K562 (cell line): ENCODE results near the gene TCFL5. TPM values are rescaled to one million over a fixed set of nuclear protein-coding genes. Genes with fewer than 3 reads are reported as not detected.

ENCODE experiments used
- BDP1 ChIP-seq: IDR thresholded peaks from 3 replicates; pipeline ENCODE4 v1.6.1; 2011; ENCODE audit not compliant: insufficient read length, insufficient read depth
- ELF2 ChIP-seq: fragments of 250-450 bp; sonication (Bioruptor Pico); IDR thresholded peaks from 2 replicates; pipeline ENCODE4 v1.5.0; 2021; ENCODE audit warnings: mild to moderate bottlenecking
- EP400 ChIP-seq: fragments of 450-650 bp; IDR thresholded peaks from 2 replicates; pipeline ENCODE4 v1.6.1; 2017; ENCODE audit warnings: antibody characterized with exemption, mild to moderate bottlenecking, moderate library complexity
- HES1 ChIP-seq: fragments of 450-650 bp; IDR thresholded peaks from 2 replicates; pipeline ENCODE4 v1.6.1; 2016; ENCODE audit warnings: low read depth, mild to moderate bottlenecking, moderate library complexity
- HMGXB4 ChIP-seq: sonication (generic); formaldehyde crosslinking; IDR thresholded peaks from 2 replicates; pipeline ENCODE4 v1.8.1; 2023; ENCODE audit warnings: mild to moderate bottlenecking, missing genetic modification reagents
- MAFG ChIP-seq: fragments of 450-650 bp; conservative IDR thresholded peaks from 2 replicates; pipeline ENCODE4 v1.6.1; 2016; ENCODE audit warnings: missing genetic modification characterization, missing compliant biosample characterization
- MAZ ChIP-seq, 2 experiments: fragments of 450-650 bp in 1 of 2; sonication (generic) in 1 of 2; formaldehyde crosslinking; IDR thresholded peaks in 1 of 2; conservative IDR thresholded peaks in 1 of 2; 2 replicates each; pipeline versions ENCODE4 v1.4.0 to v1.5.0; 2020; ENCODE audit warnings: mild to moderate bottlenecking in 1 of 2, missing genetic modification reagents in 1 of 2
- MBD2 ChIP-seq: sonication (generic); IDR thresholded peaks from 2 replicates; pipeline ENCODE4 v1.6.1; 2016; ENCODE audit warnings: low read depth, borderline replicate concordance
- MYC ChIP-seq, 2 experiments: fragments of 250-450 bp in 1 of 2; sonication (Bioruptor Pico) in 1 of 2; IDR thresholded peaks; 2 replicates each; pipeline versions ENCODE4 v1.5.1 to v1.6.1; 2012 to 2021; ENCODE audit warnings: low read depth in 2 of 2, borderline replicate concordance in 1 of 2, improper control_type of control experiment in 1 of 2, low read length in 1 of 2, mild to moderate bottlenecking in 1 of 2, moderate library complexity in 1 of 2
- PATZ1 ChIP-seq: fragments of 250-450 bp; sonication (Bioruptor Pico); IDR thresholded peaks from 2 replicates; pipeline ENCODE4 v1.5.0; 2020; ENCODE audit warnings: mild to moderate bottlenecking, borderline replicate concordance
- RBM25 ChIP-seq: fragments of 200-400 bp; formaldehyde crosslinking; IDR thresholded peaks from 2 replicates; pipeline ENCODE4 v1.6.1; 2018; ENCODE audit warnings: low read length, low read depth, moderate library complexity; ENCODE audit not compliant: severe bottlenecking
- ZEB2 ChIP-seq: fragments of 450-650 bp; IDR thresholded peaks from 2 replicates; pipeline ENCODE4 v1.6.1; 2016
- ZNF277 ChIP-seq: fragments of 250-450 bp; sonication (Bioruptor Pico); IDR thresholded peaks from 2 replicates; pipeline ENCODE4 v1.8.0; 2022; ENCODE audit warnings: inconsistent platforms, mild to moderate bottlenecking, moderate library complexity, borderline replicate concordance
- ZNF584 ChIP-seq: fragments of 200-800 bp; sonication (Bioruptor generic); IDR thresholded peaks from 2 replicates; pipeline ENCODE4 v1.6.1; 2016; ENCODE audit warnings: low read depth, mild to moderate bottlenecking, missing genetic modification characterization, missing compliant biosample characterization
- ZNF740 ChIP-seq, 3 experiments: fragments of 200-800 bp in 1 of 3; sonication (Bioruptor generic) in 1 of 3; sonication (generic) in 1 of 3; formaldehyde crosslinking in 1 of 3; IDR thresholded peaks; 2 replicates each; pipeline versions ENCODE4 v1.6.1 to v1.8.0; 2016 to 2022; ENCODE audit warnings: mild to moderate bottlenecking in 2 of 3, missing compliant biosample characterization in 2 of 3, missing genetic modification characterization in 2 of 3, missing genetic modification reagents in 1 of 3
- ZSCAN29 ChIP-seq: fragments of 450-650 bp; IDR thresholded peaks from 2 replicates; pipeline ENCODE4 v1.6.1; 2017
- polyA plus RNA-seq, 8 experiments: library from polyadenylated mRNA; depleted of rRNA in 4 of 8; stranded (reverse) in 5 of 8; unstranded in 3 of 8; fragments of >200 nt; fragmentation: Nextera tagmentation in 2 of 8; fragmentation: Illumina TruSeq in 1 of 8; extraction: Ambion mirVana in 2 of 8; extraction: Trizol in 1 of 8; gene quantifications; 2 replicates each; pipeline versions ENCODE4 v1.2.1 to v1.2.3, GENCODE V29; 2011 to 2014; ENCODE audit warnings: inconsistent platforms in 1 of 8, missing spikeins in 1 of 8
- total RNA-seq, 7 experiments: library from RNA; depleted of rRNA in 6 of 7; stranded (reverse); fragments of >200 nt in 6 of 7; fragmentation: Illumina TruSeq in 2 of 7; extraction: Trizol in 2 of 7; gene quantifications; 2 replicates each; pipeline versions ENCODE4 v1.2.1 to v1.2.3, GENCODE V29; 2011 to 2021; ENCODE audit warnings: low replicate concordance in 1 of 7

Gene TCFL5
- total and polyA plus RNA-seq, 9 of the 15 experiments (the other 6 are each of a cell fraction or from before 2014, with no cell fraction given) = 1.00 to 12.6 (median 9.1) TPM

GRCh38 chr20:62861726-62862336 is at the start of gene TCFL5 (continued):
- TF ChIP-seq MAZ (CRISPR knock-in tag; conservative IDR thresholded peaks at IDR 0.05 in 1 of 2, IDR thresholded peaks at IDR 0.05 in 1 of 2) (peak; percentile 58 to 86; a peak in 3 of 4 replicates), ZNF584 (CRISPR knock-in tag) (no peak), RBM25 (no peak), PATZ1 (CRISPR knock-in tag) (no peak), MAFG (tag) (no peak), EP400 (peak; percentile 85), MBD2 (0 out of 2 replicates have a peak, but pooled peaks have one; percentile 11), MYC (IDR thresholded peaks at IDR 0.05; ENCODE audit: low read depth, low read length) (peak; percentile 79), MYC (CRISPR knock-in tag; IDR thresholded peaks at IDR 0.05; ENCODE audit: borderline replicate concordance, low read depth) (peak; percentile 76; the same call in 1 of the 2 replicates), ZNF740 (CRISPR knock-in tag; IDR thresholded peaks at IDR 0.05) (no peak), ZNF740 (tag; IDR thresholded peaks at IDR 0.05) (no peak), ELF2 (no peak), BDP1 (no peak), HMGXB4 (CRISPR knock-in tag) (no peak), HES1 (peak; percentile 37; the same call in 1 of the 2 replicates), ZEB2 (no peak), ZNF277 (CRISPR knock-in tag) (no peak), ZSCAN29 (no peak)
